ENCODE measurements around the gene CMTM8. TPM values are rescaled to one million over a fixed set of nuclear protein-coding genes. Genes with fewer than 3 reads are reported as not detected.
A peak's percentile ranks its signal among the peaks of the same experiment; 100 is the strongest.
"Not testable (repeated sequence)": the region's sequence is repeated elsewhere in the genome, so short reads cannot be mapped to it uniquely, and the experiment has no call there.

CMTM8 gene
- polyA plus RNA-seq, 4 donors: 8.0 to 12.6 (median 10.6) TPM

- DNase-seq (ENCODE audit: low read depth in 4 of 4, low spot score in 3 of 4): no peak
Observed at GRCh38 chr3:32226875-32227500, 11.5 kb upstream of the CMTM8 start.

GRCh38 chr3:32228743-32229142, 9.7 kb upstream of the CMTM8 start:
- DNase-seq (ENCODE audit: low read depth in 4 of 4, low spot score in 3 of 4): not testable (repeated sequence)

DNA sequence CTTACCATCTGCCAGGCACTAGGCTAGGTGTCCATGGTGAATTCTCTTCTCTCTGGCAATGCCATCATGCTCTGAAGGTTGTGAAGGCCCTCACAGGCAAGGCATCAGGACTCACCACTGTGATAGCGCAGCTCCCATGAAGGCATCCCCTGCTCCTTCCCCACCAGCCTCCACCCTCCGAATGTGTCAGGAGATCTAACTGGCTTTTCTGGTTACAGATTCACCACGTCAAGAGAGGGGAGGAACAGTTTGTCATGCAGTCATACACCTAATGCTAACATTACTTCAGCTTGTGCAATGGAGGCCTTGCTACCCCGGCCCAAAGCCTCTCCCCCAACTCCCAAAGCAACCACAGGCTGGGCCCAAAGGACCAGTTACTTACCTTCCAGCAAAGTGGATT, 8.9 kb upstream of the CMTM8 start:
- no peak for DNase-seq (ENCODE audit: low read depth in 4 of 4, low spot score in 3 of 4)

GRCh38 chr3:32236377-32236776, 2.1 kb upstream of the CMTM8 start:
- no peak for DNase-seq (ENCODE audit: low read depth in 4 of 4, low spot score in 3 of 4)

DNA sequence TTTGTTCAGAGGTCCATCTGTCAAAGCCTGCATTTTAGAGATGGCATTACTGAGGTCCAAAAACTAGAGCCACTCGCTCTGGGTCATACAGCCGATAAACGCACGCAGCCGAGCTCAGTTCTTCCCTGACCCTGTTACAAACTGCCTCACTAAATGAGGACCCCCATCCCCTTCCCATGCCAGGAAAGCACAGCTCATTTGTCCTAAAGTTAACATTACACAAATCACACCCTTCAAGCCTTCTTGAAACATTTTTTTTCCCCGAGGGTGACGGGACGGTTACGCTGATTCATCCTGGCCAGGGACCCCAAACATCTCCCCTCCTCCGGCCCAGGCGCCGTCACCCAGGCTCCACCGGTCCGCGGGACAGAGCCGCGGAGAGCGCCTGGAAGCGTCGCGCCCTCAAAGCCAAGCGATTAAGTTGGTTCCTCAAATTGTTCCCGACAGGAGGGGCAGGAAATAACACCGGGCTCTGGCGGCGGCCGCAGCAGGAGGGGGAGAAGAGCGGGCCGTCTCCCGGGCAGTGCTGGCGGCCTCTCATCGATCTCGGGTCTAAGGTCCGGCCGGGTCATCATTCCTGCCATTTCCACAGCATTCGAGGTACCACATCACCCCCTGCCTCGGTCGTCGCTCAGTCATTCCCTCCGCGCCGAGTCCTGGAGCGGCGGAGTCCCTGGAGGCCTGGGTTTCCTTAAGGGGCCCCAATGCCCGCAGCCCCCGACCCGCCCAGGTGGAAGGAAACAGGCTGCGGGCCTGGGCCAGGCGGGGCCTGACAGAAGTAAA, 619 bp upstream of the CMTM8 start:
- peak in 3 of 4 donors; percentile 8 to 19 (median 18) for DNase-seq (ENCODE audit: low read depth in 4 of 4, low spot score in 3 of 4)

GRCh38 chr3:32239307-32240158, 1.1 kb downstream of the CMTM8 start:
- peak in 2 of 4 donors; percentile 5 to 7 for DNase-seq (ENCODE audit: low read depth in 4 of 4, low spot score in 3 of 4)

DNA sequence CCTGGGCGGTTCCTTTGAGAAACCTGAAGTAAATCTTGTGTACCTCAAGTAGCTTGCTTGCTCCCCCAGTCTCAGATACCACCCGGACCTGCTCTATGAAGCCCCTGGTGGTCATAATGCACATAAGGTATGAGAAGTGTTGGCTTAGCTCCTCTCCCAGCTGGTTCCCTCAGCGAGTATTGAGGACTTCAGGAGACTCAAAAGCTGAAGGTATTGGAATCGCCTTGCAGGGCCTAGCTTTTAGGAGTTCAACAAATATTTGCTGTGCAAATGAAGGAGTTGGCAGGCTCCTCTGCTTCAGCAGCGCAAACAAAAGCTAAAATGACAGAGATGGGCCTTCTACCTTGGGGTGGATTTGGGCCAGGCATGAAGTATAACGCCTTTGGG, 1.7 kb downstream of the CMTM8 start:
- DNase-seq (ENCODE audit: low read depth in 4 of 4, low spot score in 3 of 4): peak in 3 of 4 donors; percentile 10 to 39 (median 29)

DNA sequence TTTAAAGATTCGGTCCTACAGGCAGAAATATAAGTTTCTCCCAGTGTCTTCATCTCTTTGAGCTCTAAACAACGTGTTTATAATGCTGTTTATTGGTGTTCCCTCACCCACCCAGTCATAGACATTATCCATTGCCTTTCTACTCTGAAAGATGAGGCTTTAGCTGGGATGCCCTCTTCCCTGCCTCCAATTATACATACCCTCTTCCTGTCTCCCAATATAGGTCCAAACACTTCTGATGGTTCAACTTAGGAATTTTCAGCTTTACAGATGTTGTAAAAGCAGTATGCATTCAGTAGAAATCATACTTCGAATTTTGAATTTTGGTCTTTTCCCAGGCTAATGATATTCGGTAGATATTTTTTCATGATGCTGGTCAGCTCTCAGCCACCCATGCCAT, 2.6 kb downstream of the CMTM8 start:
- no peak for DNase-seq (ENCODE audit: low read depth in 4 of 4, low spot score in 3 of 4)

- no peak for DNase-seq (ENCODE audit: low read depth in 4 of 4, low spot score in 3 of 4)
Observed at GRCh38 chr3:32243519-32243918, 5.0 kb downstream of the CMTM8 start.

DNA sequence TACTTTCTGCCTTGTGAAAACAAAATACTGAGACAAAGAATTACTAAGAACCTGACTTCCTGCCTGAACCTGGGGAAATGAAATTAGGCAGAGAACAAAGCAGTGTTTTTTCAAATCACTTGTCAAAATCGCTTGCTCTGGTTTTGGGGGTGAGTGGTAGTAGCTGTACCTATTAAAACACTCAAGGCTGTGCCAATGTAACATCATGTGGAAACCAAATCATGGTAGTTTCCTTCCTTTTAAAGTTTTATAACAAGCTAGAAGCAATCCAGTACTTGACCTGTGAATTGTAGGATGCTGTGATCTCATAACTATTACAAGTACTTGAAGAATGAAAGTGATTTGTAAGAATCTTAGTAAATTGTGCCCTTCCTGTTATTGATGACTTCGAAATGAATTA, 6.7 kb downstream of the CMTM8 start:
- DNase-seq (ENCODE audit: low read depth in 4 of 4, low spot score in 3 of 4): no peak

DNA sequence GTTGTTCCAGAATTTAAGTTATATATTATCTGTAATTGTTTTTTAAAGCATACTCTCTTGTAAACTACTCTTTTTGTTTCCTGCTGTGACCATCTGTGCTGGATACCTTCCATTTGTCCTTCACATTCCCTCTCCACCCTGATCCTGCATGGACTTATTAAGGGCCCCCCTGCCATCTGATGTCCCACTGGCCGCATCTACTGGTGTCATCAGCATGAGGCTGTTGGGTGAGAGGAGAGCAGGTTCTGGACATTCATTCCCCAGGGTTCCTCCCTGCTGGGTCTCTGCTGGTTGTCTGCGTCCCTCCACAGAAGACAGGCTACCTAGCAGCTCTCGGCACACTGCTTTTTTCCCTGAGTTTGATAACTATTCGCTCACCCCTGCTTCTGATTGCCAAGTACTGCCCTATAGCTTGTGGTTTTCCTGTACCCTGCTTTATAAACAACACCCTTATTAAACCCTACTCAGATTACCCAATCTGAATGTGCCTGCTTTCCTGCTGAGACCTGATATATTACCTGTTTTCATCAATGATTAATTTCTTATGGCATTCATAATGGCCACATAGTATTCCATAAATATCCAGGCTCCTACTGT, 7.7 kb downstream of the CMTM8 start:
- no peak for DNase-seq (ENCODE audit: low read depth in 4 of 4, low spot score in 3 of 4)

GRCh38 chr3:32249184-32249782, 10.8 kb downstream of the CMTM8 start:
- DNase-seq (ENCODE audit: low read depth in 4 of 4, low spot score in 3 of 4): no peak

- DNase-seq (ENCODE audit: low read depth in 4 of 4, low spot score in 3 of 4): no peak
Observed at GRCh38 chr3:32254268-32254667, 15.8 kb downstream of the CMTM8 start.

- no peak for DNase-seq (ENCODE audit: low read depth in 4 of 4, low spot score in 3 of 4)
Observed at GRCh38 chr3:32255345-32255744, 16.9 kb downstream of the CMTM8 start.

DNA sequence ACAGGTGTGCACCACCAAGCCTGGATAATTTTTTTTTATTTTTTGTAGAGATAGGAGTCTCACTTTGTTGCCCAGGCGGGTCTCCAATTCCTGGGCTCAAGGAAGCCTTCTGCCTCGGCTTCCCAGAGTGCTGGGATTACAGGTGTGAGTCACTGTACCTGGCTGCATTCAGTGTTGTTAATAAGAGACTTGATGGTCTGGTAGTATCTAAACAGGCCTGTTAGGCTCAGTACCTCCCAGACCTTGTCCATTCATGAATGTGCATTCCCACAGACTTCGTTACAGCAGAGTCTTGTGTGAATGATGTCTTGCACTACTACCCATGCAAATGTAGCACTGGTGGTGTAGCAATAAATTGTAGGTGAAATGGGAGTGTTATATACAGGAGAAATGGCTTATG, 17.7 kb downstream of the CMTM8 start:
- DNase-seq (ENCODE audit: low read depth in 4 of 4, low spot score in 3 of 4): no peak

GRCh38 chr3:32257042-32257441, 18.6 kb downstream of the CMTM8 start:
- no peak for DNase-seq (ENCODE audit: low read depth in 4 of 4, low spot score in 3 of 4)

DNA sequence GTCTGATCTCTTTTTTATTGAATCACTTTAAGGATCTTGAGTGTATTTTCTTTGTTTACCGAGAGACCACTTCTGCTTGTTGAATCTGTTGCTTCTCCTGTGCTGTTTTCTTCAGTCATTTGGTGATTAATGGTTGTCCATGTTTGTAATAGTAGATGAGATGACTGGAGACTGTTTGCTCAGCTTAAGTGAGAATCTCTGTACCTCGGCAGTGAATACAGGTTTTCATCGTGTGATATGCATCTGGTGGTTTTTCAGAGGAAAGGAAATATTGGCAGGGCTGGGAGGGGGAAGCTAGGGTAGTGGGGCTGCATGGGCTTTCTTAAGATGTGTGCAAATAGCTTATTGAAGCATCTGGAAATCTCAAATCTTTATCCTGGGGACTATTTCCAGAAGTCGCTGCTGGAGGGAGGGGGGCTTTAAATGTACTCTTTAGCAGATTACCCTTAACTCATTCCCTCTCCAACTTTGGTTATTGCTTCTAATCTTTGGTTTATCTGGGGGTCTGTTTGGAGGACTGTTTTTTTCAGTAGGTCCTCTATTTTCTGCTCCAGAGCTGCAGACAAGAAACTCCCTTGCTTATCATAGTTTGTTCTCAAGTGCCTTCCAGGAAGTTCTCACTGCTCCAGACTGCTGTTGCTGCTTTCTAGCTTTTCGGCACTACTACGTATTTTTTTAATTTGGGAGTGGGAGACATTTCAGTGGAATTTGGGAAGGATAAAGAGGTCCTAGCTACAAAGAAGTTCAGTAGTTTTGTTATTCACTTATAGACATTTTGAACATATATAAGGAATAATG, 19.4 kb downstream of the CMTM8 start:
- DNase-seq (ENCODE audit: low read depth in 4 of 4, low spot score in 3 of 4): no peak

DNA sequence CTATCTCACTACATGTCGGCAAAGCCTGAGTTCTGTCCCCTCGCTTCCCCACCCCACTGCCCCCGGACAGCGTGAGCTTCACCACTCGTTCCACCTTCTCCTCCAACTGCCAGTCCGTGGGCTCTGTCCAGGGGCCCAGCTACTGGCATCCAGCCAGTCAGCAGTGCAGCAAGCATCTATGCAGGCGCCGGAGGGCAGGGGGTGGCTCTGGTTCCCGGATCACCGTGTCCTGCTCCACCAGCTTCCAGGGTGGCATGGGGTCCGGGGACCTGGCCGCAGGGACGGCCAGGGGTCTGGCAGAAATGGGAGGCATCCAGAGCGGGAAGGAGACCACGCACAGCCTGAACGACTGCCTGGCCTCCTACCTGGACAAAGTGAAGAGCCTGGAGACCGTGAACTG, 20.4 kb downstream of the CMTM8 start:
- DNase-seq (ENCODE audit: low read depth in 4 of 4, low spot score in 3 of 4): no peak

DNA sequence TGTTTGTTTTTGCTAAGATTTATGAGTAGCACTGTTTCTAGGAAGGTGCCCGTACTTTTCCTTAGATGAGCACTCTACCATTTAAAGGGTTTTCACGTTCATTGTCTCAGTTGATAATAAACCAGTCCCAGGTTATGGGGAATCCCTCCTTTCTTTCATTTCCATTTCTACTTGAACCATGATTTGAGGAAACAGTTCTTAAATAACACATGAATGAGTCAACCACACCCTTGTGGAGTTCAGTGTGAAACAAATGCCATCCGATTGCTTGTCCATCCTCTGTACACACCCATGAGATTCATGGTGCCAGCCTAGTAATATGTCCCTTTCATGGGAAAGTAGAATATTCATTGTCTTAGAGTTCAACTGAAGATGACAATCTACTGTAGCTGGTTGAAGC, 23.1 kb downstream of the CMTM8 start:
- DNase-seq (ENCODE audit: low read depth in 4 of 4, low spot score in 3 of 4): no peak

DNA sequence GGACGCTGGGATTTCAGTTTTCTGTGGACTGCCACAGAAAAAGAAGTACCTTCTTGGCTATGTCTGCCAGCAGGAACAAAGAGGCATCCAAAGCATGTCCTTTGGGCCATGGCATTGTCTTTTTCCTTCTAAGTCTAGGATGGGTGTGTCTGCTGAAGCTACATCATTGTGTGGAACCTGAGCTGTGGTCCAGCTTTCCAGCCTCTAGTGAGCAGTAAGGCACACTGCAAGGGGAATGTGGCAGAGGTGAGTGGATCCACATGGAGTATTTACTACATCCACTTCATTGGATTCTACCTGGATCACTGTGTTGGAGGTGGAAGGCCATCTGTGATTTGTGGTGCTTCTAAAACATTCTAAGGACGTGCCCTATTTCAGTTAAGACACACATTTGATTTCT, 23.7 kb downstream of the CMTM8 start:
- no peak for DNase-seq (ENCODE audit: low read depth in 4 of 4, low spot score in 3 of 4)

All from left renal pelvis (tissue), 4 donors.